HepG2 (cell line): Measurements from ENCODE around the gene GRIP1. TPM values are rescaled to one million over a fixed set of nuclear protein-coding genes. Genes with fewer than 3 reads are reported as not detected.
A peak's percentile ranks its signal among the peaks of the same experiment; 100 is the strongest.

Source experiments
- AGO1 ChIP-seq: fragments of 200-400 bp; formaldehyde crosslinking; IDR thresholded peaks from 2 replicates; pipeline ENCODE4 v1.6.1; 2017; ENCODE audit warnings: mild to moderate bottlenecking, low read depth, low read length, moderate library complexity; ENCODE audit not compliant: poor library complexity, severe bottlenecking
- ATRX ChIP-seq: sonication (generic); formaldehyde crosslinking; IDR thresholded peaks from 2 replicates; pipeline ENCODE4 v1.4.0; 2020; ENCODE audit warnings: missing genetic modification reagents, borderline replicate concordance
- DPF2 ChIP-seq: sonication (generic); formaldehyde crosslinking; IDR thresholded peaks from 2 replicates; pipeline ENCODE4 v1.4.0; 2020; ENCODE audit warnings: mild to moderate bottlenecking, low read depth, missing genetic modification reagents, borderline replicate concordance
- GABPB1 ChIP-seq: IDR thresholded peaks from 2 replicates; pipeline ENCODE4 v1.6.1; 2016; ENCODE audit warnings: mild to moderate bottlenecking, missing genetic modification reagents, moderate library complexity, missing compliant biosample characterization
- HNRNPK ChIP-seq: fragments of 200-400 bp; formaldehyde crosslinking; IDR thresholded peaks from 2 replicates; pipeline ENCODE4 v1.6.1; 2018; ENCODE audit warnings: low read length, low read depth, moderate library complexity, mild to moderate bottlenecking; ENCODE audit not compliant: poor library complexity, severe bottlenecking
- NFKB2 ChIP-seq: sonication (generic); formaldehyde crosslinking; IDR thresholded peaks from 2 replicates; pipeline ENCODE4 v1.4.0; 2020; ENCODE audit warnings: missing genetic modification reagents, borderline replicate concordance
- NFKBIZ ChIP-seq: IDR thresholded peaks from 2 replicates; pipeline ENCODE4 v1.6.1; 2018; ENCODE audit warnings: missing genetic modification reagents, missing compliant biosample characterization
- RBM39 ChIP-seq: fragments of 200-400 bp; formaldehyde crosslinking; IDR thresholded peaks from one replicate; pipeline ENCODE4 v1.6.1; 2018; ENCODE audit warnings: antibody characterized with exemption, mild to moderate bottlenecking, low read depth, low read length; ENCODE audit not compliant: poor library complexity, severe bottlenecking
- SRY ChIP-seq: sonication (generic); formaldehyde crosslinking; IDR thresholded peaks from 2 replicates; pipeline ENCODE4 v1.8.0; 2022; ENCODE audit warnings: mild to moderate bottlenecking, missing genetic modification reagents
- TCF7 ChIP-seq: sonication (generic); IDR thresholded peaks from 2 replicates; pipeline ENCODE4 v1.6.1; 2016; ENCODE audit warnings: antibody characterized with exemption, low read depth
- TFDP1 ChIP-seq: IDR thresholded peaks from 2 replicates; pipeline ENCODE4 v1.6.1; 2016; ENCODE audit warnings: missing compliant biosample characterization, missing genetic modification reagents, borderline replicate concordance
- ZNF546 ChIP-seq: sonication (generic); formaldehyde crosslinking; conservative IDR thresholded peaks from 2 replicates; pipeline ENCODE4 v1.8.1; 2023; ENCODE audit warnings: mild to moderate bottlenecking, missing genetic modification reagents
- ZNF547 ChIP-seq: sonication (generic); formaldehyde crosslinking; IDR thresholded peaks from 2 replicates; pipeline ENCODE4 v1.5.1; 2020; ENCODE audit warnings: mild to moderate bottlenecking, missing genetic modification reagents
- ZNF598 ChIP-seq: sonication (generic); formaldehyde crosslinking; IDR thresholded peaks from 2 replicates; pipeline ENCODE4 v1.5.1; 2020; ENCODE audit warnings: mild to moderate bottlenecking, missing genetic modification reagents, borderline replicate concordance
- ZNF703 ChIP-seq: sonication (generic); formaldehyde crosslinking; IDR thresholded peaks from 2 replicates; pipeline ENCODE4 v1.5.1; 2020; ENCODE audit warnings: missing genetic modification reagents, mild to moderate bottlenecking, moderate library complexity, borderline replicate concordance
- polyA plus RNA-seq, 8 experiments: library from polyadenylated mRNA; depleted of rRNA in 3 of 8; stranded (reverse) in 7 of 8; unstranded in 1 of 8; fragments of >200 nt; fragmentation: Illumina TruSeq in 4 of 8; extraction: Trizol in 4 of 8; gene quantifications; 2 replicates each; pipeline versions ENCODE4 v1.2.1 to v1.2.3, GENCODE V29; 2011 to 2016; ENCODE audit warnings: low read depth in 4 of 8, missing spikeins in 1 of 8, mixed read lengths in 1 of 8; ENCODE audit not compliant: insufficient read depth in 1 of 8
- total RNA-seq, 5 experiments: library from RNA; depleted of rRNA; stranded (reverse); fragments of >200 nt; fragmentation: Illumina TruSeq; extraction: Trizol; gene quantifications; 2 replicates each; pipeline ENCODE4 v1.2.3, GENCODE V29; 2016; ENCODE audit warnings: low read depth in 1 of 5
- TF ChIP-seq, protein P1 (sequence below): IDR thresholded peaks from 2 replicates; pipeline ENCODE4 v1.6.1; 2016; ENCODE audit warnings: missing compliant biosample characterization, missing genetic modification reagents, borderline replicate concordance
- TF ChIP-seq, protein P2 (sequence below): sonication (generic); formaldehyde crosslinking; IDR thresholded peaks from 2 replicates; pipeline ENCODE4 v1.8.1; 2023; ENCODE audit warnings: mild to moderate bottlenecking, inconsistent platforms, moderate library complexity, missing genetic modification reagents, borderline replicate concordance
- TF ChIP-seq, protein P3 (sequence below): sonication (generic); formaldehyde crosslinking; IDR thresholded peaks from 2 replicates; pipeline ENCODE4 v1.4.0; 2020; ENCODE audit warnings: missing genetic modification reagents
- TF ChIP-seq, protein P4 (sequence below): sonication (generic); formaldehyde crosslinking; IDR thresholded peaks from 2 replicates; pipeline ENCODE4 v1.4.0; 2020; ENCODE audit warnings: missing genetic modification reagents, borderline replicate concordance

GRIP1 gene
- total and polyA plus RNA-seq, 2 of the 13 experiments (the other 11 are each of a cell fraction or from before 2014, with no cell fraction given): not detected

DNA sequence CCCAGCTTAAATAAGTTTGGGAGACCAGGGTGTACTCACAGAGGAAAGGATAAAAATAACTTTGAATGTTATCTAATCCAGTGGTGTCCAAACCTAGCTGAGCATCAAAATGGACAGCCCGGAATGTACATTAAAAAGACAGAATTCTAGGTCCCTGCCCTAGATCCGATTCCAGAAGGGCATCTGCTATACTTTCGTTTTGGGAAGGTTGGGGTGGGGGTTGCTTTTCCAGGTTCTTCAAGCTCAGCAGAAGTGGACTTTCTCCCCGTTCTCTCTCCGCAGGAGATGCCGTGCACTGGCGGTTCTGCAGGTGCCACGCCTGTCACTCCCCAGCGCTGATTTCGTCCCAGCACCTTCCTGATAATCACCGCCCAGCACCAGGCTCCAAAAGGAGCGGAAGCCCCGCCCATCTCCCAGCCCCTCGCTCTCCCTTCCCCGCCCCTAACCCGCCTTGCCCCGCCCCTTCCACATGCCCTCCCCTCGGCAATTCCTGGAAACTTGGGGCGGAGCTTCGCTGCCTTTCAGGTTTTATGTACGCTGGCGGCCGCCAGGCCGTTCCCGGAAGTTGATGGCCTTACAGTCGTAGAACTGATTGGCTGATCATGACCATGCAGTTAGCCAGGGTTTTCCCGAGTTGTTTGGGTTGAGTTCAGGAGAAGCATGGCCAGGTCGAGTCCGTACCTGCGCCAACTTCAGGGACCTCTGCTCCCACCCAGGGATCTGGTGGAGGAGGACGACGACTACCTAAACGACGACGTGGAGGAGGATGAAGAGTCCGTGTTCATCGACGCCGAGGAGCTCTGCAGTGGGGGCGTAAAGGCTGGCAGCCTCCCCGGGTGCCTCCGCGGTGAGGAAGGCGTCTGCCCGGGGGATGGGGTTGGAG lies 376.7 kb downstream of the GRIP1 start, which contains the start of gene HELB (continued):
- TF ChIP-seq AGO1 (no peak), ATRX (CRISPR knock-in tag) (no peak), GABPB1 (CRISPR knock-in tag) (peak; percentile 80), ZNF547 (0 out of 2 replicates have a peak, but pooled peaks have one; percentile 56), NFKB2 (CRISPR knock-in tag) (peak; percentile 64; the same call in 1 of the 2 replicates), TFDP1 (no peak), ZNF546 (CRISPR knock-in tag) (no peak), ZNF598 (CRISPR knock-in tag) (peak; percentile 69; the same call in 1 of the 2 replicates), DPF2 (CRISPR knock-in tag) (no peak), NFKBIZ (CRISPR knock-in tag) (no peak), SRY (CRISPR knock-in tag) (no peak), HNRNPK (no peak), RBM39 (no peak), TCF7 (no peak), ZNF703 (no peak)
- TF ChIP-seq, protein P1, sequence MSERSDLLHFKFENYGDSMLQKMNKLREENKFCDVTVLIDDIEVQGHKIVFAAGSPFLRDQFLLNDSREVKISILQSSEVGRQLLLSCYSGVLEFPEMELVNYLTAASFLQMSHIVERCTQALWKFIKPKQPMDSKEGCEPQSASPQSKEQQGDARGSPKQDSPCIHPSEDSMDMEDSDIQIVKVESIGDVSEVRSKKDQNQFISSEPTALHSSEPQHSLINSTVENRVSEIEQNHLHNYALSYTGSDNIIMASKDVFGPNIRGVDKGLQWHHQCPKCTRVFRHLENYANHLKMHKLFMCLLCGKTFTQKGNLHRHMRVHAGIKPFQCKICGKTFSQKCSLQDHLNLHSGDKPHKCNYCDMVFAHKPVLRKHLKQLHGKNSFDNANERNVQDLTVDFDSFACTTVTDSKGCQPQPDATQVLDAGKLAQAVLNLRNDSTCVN: no peak
- TF ChIP-seq, protein P2, sequence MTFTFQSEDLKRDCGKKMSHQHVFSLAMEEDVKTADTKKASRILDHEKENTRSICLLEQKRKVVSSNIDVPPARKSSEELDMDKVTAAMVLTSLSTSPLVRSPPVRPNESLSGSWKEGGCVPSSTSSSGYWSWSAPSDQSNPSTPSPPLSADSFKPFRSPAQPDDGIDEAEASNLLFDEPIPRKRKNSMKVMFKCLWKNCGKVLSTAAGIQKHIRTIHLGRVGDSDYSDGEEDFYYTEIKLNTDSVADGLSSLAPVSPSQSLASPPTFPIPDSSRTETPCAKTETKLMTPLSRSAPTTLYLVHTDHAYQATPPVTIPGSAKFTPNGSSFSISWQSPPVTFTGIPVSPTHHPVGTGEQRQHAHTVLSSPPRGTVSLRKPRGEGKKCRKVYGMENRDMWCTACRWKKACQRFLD (CRISPR knock-in tag): no peak
- TF ChIP-seq, protein P3, sequence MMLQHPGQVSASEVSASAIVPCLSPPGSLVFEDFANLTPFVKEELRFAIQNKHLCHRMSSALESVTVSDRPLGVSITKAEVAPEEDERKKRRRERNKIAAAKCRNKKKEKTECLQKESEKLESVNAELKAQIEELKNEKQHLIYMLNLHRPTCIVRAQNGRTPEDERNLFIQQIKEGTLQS: no peak
- TF ChIP-seq, protein P4, sequence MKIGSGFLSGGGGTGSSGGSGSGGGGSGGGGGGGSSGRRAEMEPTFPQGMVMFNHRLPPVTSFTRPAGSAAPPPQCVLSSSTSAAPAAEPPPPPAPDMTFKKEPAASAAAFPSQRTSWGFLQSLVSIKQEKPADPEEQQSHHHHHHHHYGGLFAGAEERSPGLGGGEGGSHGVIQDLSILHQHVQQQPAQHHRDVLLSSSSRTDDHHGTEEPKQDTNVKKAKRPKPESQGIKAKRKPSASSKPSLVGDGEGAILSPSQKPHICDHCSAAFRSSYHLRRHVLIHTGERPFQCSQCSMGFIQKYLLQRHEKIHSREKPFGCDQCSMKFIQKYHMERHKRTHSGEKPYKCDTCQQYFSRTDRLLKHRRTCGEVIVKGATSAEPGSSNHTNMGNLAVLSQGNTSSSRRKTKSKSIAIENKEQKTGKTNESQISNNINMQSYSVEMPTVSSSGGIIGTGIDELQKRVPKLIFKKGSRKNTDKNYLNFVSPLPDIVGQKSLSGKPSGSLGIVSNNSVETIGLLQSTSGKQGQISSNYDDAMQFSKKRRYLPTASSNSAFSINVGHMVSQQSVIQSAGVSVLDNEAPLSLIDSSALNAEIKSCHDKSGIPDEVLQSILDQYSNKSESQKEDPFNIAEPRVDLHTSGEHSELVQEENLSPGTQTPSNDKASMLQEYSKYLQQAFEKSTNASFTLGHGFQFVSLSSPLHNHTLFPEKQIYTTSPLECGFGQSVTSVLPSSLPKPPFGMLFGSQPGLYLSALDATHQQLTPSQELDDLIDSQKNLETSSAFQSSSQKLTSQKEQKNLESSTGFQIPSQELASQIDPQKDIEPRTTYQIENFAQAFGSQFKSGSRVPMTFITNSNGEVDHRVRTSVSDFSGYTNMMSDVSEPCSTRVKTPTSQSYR (CRISPR knock-in tag): 0 out of 2 replicates have a peak, but pooled peaks have one; percentile 4
